ENCODE data around the gene GSAP.
"Not testable (repeated sequence)": the region's sequence is repeated elsewhere in the genome, so short reads cannot be mapped to it uniquely, and the experiment has no call there.

Gene GSAP

DNA sequence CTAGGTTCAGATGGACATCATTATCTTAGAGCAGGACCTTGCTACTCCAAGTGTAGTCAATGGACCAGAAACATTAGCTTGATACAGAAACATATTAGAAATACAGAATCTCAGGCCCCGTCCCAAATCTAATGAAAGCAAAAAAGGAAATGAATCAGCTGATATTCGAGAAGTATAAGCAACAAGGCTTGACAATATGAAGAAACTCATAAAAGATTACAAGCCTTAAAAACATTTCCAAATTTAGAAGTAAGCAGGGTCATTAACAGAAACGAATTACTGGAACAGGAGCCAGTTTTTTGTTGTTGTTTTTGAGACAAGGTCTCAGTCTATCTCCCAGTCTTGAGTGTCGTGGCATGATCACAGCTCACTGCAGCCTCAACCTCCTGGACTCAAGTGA lies 40.5 kb upstream of the GSAP start:
- H3K9me3 ChIP-seq (ENCODE audit: control insufficient read depth in 2 of 2, low read length in 2 of 2) = no peaks in the 10 kb centered on the region
- peaks cover 0 to 2% of the 10 kb centered on the region in 2 donors for H3K27me3 ChIP-seq (ENCODE audit: control insufficient read depth in 1 of 2, insufficient read depth in 2 of 2, low read length in 2 of 2)
- peaks cover 2% of the 10 kb centered on the region for H3K4me1 ChIP-seq (ENCODE audit: control insufficient read depth, insufficient read depth, low read length)
- no peak overlapping the region for H3K9ac ChIP-seq (ENCODE audit: low read length in 2 of 2)
- no peak overlapping the region for H3K4me3 ChIP-seq (ENCODE audit: low read length in 2 of 2)
- H3K27ac ChIP-seq (ENCODE audit: low read length) = no peak overlapping the region
- H3K36me3 ChIP-seq (ENCODE audit: control insufficient read depth in 2 of 2, insufficient read depth in 2 of 2, low read length in 2 of 2) = no peaks in the 10 kb centered on the region

GRCh38 chr7:77455321-77455720 lies 39.2 kb upstream of the GSAP start:
- Histone ChIP-seq H3K4me1 (ENCODE audit: control insufficient read depth, insufficient read depth, low read length) (peaks cover 2% of the 10 kb centered on the region), H3K27me3 (ENCODE audit: control insufficient read depth in 1 of 2, insufficient read depth in 2 of 2, low read length in 2 of 2) (peaks cover 0 to 2% of the 10 kb centered on the region in 2 donors), H3K27ac (ENCODE audit: low read length) (no peak overlapping the region), H3K4me3 (ENCODE audit: low read length in 2 of 2) (no peak overlapping the region), H3K36me3 (ENCODE audit: control insufficient read depth in 2 of 2, insufficient read depth in 2 of 2, low read length in 2 of 2) (no peaks in the 10 kb centered on the region), H3K9me3 (ENCODE audit: control insufficient read depth in 2 of 2, low read length in 2 of 2) (no peaks in the 10 kb centered on the region), H3K9ac (ENCODE audit: low read length in 2 of 2) (no peak overlapping the region)

DNA sequence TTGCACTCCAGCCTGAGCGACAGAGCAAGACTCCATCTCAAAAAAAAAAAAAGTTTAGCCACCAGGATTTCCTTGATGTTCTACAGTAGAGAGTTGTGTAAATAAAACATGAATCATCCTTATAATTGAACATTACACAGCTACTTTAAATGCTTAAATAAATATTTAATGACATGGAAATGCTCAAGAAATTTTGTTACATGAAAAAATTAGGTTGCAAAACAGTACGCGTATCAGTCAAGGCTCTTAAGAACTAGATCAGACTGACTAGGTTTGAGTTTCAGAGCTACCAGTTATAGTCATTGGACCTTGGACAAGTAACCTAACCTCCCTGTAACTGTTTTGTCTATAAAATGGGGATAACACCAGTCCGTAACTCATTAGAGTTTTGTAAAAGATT lies 38.7 kb upstream of the GSAP start:
- no peak overlapping the region for H3K27ac ChIP-seq (ENCODE audit: low read length)
- H3K9ac ChIP-seq (ENCODE audit: low read length in 2 of 2) = no peak overlapping the region
- H3K36me3 ChIP-seq (ENCODE audit: control insufficient read depth in 2 of 2, insufficient read depth in 2 of 2, low read length in 2 of 2) = no peaks in the 10 kb centered on the region
- H3K4me3 ChIP-seq (ENCODE audit: low read length in 2 of 2) = no peak overlapping the region
- H3K27me3 ChIP-seq (ENCODE audit: control insufficient read depth in 1 of 2, insufficient read depth in 2 of 2, low read length in 2 of 2) = peaks cover 0 to 2% of the 10 kb centered on the region in 2 donors
- peaks cover 2% of the 10 kb centered on the region for H3K4me1 ChIP-seq (ENCODE audit: control insufficient read depth, insufficient read depth, low read length)
- H3K9me3 ChIP-seq (ENCODE audit: control insufficient read depth in 2 of 2, low read length in 2 of 2) = no peaks in the 10 kb centered on the region

- H3K9ac ChIP-seq (ENCODE audit: low read length in 2 of 2) = no peak overlapping the region
- H3K27me3 ChIP-seq (ENCODE audit: control insufficient read depth in 1 of 2, insufficient read depth in 2 of 2, low read length in 2 of 2) = peaks cover 0 to 2% of the 10 kb centered on the region in 2 donors
- H3K4me3 ChIP-seq (ENCODE audit: low read length in 2 of 2) = no peak overlapping the region
These were observed 37.4 kb upstream of the GSAP start for GRCh38 chr7:77453531-77453930.

DNA sequence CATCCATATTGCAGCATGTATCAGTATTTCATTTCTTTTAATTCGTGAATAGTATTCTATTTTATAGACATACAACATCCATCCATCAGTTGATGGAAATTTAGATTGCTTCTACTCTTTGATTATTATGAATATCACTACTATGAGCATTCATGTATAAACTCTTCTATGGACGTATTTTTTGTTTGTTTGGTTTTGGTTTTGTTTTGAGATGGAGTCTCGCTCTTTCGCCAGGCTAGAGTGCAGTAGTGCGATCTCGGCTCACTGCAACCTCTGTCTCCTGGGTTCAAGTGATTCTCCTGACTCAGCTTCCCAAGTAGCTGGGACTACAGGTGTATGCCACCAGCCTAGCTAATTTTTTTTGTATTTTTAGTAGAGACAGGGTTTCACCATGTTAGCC lies 35.8 kb upstream of the GSAP start:
- H3K27me3 ChIP-seq (ENCODE audit: control insufficient read depth in 1 of 2, insufficient read depth in 2 of 2, low read length in 2 of 2); H3K36me3 ChIP-seq (ENCODE audit: control insufficient read depth in 2 of 2, insufficient read depth in 2 of 2, low read length in 2 of 2); H3K4me1 ChIP-seq (ENCODE audit: control insufficient read depth, insufficient read depth, low read length); H3K9me3 ChIP-seq (ENCODE audit: control insufficient read depth in 2 of 2, low read length in 2 of 2); H3K27ac ChIP-seq (ENCODE audit: low read length); H3K9ac ChIP-seq (ENCODE audit: low read length in 2 of 2); H3K4me3 ChIP-seq (ENCODE audit: low read length in 2 of 2): not testable (repeated sequence)

More at GRCh38 chr7:77453531-77453930, 37.4 kb upstream of the GSAP start:
- Histone ChIP-seq H3K36me3 (ENCODE audit: control insufficient read depth in 2 of 2, insufficient read depth in 2 of 2, low read length in 2 of 2) (no peaks in the 10 kb centered on the region), H3K9me3 (ENCODE audit: control insufficient read depth in 2 of 2, low read length in 2 of 2) (no peaks in the 10 kb centered on the region), H3K4me1 (ENCODE audit: control insufficient read depth, insufficient read depth, low read length) (peaks cover 2% of the 10 kb centered on the region), H3K27ac (ENCODE audit: low read length) (no peak overlapping the region)

GRCh38 chr7:77450613-77451012 lies 34.5 kb upstream of the GSAP start:
- Histone ChIP-seq H3K27me3 (ENCODE audit: control insufficient read depth in 1 of 2, insufficient read depth in 2 of 2, low read length in 2 of 2) (peaks cover 0 to 2% of the 10 kb centered on the region in 2 donors), H3K27ac (ENCODE audit: low read length) (no peak overlapping the region), H3K4me1 (ENCODE audit: control insufficient read depth, insufficient read depth, low read length) (peaks cover 2% of the 10 kb centered on the region), H3K9me3 (ENCODE audit: control insufficient read depth in 2 of 2, low read length in 2 of 2) (no peaks in the 10 kb centered on the region), H3K36me3 (ENCODE audit: control insufficient read depth in 2 of 2, insufficient read depth in 2 of 2, low read length in 2 of 2) (no peaks in the 10 kb centered on the region), H3K4me3 (ENCODE audit: low read length in 2 of 2) (no peak overlapping the region), H3K9ac (ENCODE audit: low read length in 2 of 2) (no peak overlapping the region)

DNA sequence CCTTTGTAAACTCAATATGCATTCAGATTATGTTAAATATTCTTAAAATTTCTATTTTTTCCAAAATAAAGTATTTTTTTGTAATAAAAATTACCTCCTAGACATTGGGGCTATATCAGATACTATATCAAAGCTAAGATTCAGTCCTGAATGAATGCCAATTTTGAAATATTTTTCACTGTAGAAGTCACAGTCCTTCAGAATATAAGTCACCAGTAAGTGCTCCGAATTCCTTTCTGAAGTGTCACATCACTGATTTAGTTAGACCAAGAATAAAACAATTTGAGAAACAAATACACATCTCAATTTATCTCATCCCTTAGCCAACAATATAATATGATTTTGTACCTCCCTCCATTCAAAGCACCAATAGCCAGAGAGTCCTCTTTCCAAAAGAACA lies 33.9 kb upstream of the GSAP start:
- no peak overlapping the region for H3K4me3 ChIP-seq (ENCODE audit: low read length in 2 of 2)
- no peak overlapping the region for H3K27ac ChIP-seq (ENCODE audit: low read length)
- H3K9ac ChIP-seq (ENCODE audit: low read length in 2 of 2) = no peak overlapping the region
- H3K36me3 ChIP-seq (ENCODE audit: control insufficient read depth in 2 of 2, insufficient read depth in 2 of 2, low read length in 2 of 2) = no peaks in the 10 kb centered on the region
- H3K4me1 ChIP-seq (ENCODE audit: control insufficient read depth, insufficient read depth, low read length) = no peaks in the 10 kb centered on the region
- H3K9me3 ChIP-seq (ENCODE audit: control insufficient read depth in 2 of 2, low read length in 2 of 2) = no peaks in the 10 kb centered on the region
- H3K27me3 ChIP-seq (ENCODE audit: control insufficient read depth in 1 of 2, insufficient read depth in 2 of 2, low read length in 2 of 2) = no peaks in the 10 kb centered on the region

DNA sequence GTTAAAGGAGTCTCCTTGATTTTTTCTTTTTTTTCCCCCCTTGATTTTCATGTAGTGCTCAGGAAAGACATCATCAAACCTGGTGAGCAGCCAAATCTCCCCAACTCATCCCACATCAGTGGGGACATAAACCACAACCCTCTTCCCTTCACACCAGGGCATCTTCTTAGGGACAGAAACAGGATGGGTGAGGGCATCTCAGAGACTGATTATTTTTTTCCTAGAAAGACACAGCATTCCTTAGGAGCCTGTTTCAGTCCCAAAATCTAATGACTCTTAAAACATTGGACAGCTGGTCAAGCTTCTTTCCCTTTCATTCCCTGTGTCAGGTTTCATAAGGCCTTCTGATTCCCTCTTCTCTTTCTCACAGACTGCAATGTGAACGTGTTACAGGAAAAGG lies 31.5 kb upstream of the GSAP start:
- no peak overlapping the region for H3K9ac ChIP-seq (ENCODE audit: low read length in 2 of 2)
- no peak overlapping the region for H3K4me3 ChIP-seq (ENCODE audit: low read length in 2 of 2)
- H3K27me3 ChIP-seq (ENCODE audit: control insufficient read depth in 1 of 2, insufficient read depth in 2 of 2, low read length in 2 of 2) = no peaks in the 10 kb centered on the region
- no peaks in the 10 kb centered on the region for H3K4me1 ChIP-seq (ENCODE audit: control insufficient read depth, insufficient read depth, low read length)
- H3K36me3 ChIP-seq (ENCODE audit: control insufficient read depth in 2 of 2, insufficient read depth in 2 of 2, low read length in 2 of 2) = no peaks in the 10 kb centered on the region
- no peak overlapping the region for H3K27ac ChIP-seq (ENCODE audit: low read length)
- no peaks in the 10 kb centered on the region for H3K9me3 ChIP-seq (ENCODE audit: control insufficient read depth in 2 of 2, low read length in 2 of 2)

- Histone ChIP-seq H3K36me3 (ENCODE audit: control insufficient read depth in 2 of 2, insufficient read depth in 2 of 2, low read length in 2 of 2) (no peaks in the 10 kb centered on the region), H3K4me3 (ENCODE audit: low read length in 2 of 2) (no peak overlapping the region), H3K4me1 (ENCODE audit: control insufficient read depth, insufficient read depth, low read length) (no peaks in the 10 kb centered on the region), H3K27ac (ENCODE audit: low read length) (no peak overlapping the region), H3K9ac (ENCODE audit: low read length in 2 of 2) (no peak overlapping the region), H3K27me3 (ENCODE audit: control insufficient read depth in 1 of 2, insufficient read depth in 2 of 2, low read length in 2 of 2) (no peaks in the 10 kb centered on the region), H3K9me3 (ENCODE audit: control insufficient read depth in 2 of 2, low read length in 2 of 2) (no peaks in the 10 kb centered on the region)
These were observed 28.0 kb upstream of the GSAP start for GRCh38 chr7:77444123-77444522.

DNA sequence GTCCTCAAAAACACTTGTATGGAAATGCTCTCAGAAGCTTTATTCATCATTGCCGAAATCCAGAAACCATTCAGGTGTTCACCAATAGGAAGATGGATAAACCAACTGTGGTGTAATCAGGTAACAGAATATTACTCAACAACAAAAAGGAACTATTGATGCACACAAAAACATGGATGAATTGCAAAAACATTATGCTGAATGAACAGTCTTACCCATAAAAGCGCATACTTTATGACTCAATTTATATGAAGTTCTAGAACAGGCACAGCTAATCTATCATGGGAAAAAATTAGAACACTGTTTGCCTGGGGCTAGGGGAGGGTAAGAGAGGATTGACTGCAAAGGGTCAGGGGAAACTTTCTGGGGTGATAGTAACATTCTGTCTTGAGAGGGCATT lies 26.9 kb upstream of the GSAP start:
- H3K27me3 ChIP-seq (ENCODE audit: control insufficient read depth in 1 of 2, insufficient read depth in 2 of 2, low read length in 2 of 2) = no peaks in the 10 kb centered on the region
- no peaks in the 10 kb centered on the region for H3K4me1 ChIP-seq (ENCODE audit: control insufficient read depth, insufficient read depth, low read length)
- H3K27ac ChIP-seq (ENCODE audit: low read length) = no peak overlapping the region
- no peak overlapping the region for H3K9ac ChIP-seq (ENCODE audit: low read length in 2 of 2)
- no peak overlapping the region for H3K4me3 ChIP-seq (ENCODE audit: low read length in 2 of 2)
- no peaks in the 10 kb centered on the region for H3K9me3 ChIP-seq (ENCODE audit: control insufficient read depth in 2 of 2, low read length in 2 of 2)
- H3K36me3 ChIP-seq (ENCODE audit: control insufficient read depth in 2 of 2, insufficient read depth in 2 of 2, low read length in 2 of 2) = no peaks in the 10 kb centered on the region

GRCh38 chr7:77442636-77443035 lies 26.5 kb upstream of the GSAP start:
- no peaks in the 10 kb centered on the region for H3K36me3 ChIP-seq (ENCODE audit: control insufficient read depth in 2 of 2, insufficient read depth in 2 of 2, low read length in 2 of 2)
- no peak overlapping the region for H3K4me3 ChIP-seq (ENCODE audit: low read length in 2 of 2)
- H3K27ac ChIP-seq (ENCODE audit: low read length) = no peak overlapping the region
- no peak overlapping the region for H3K9ac ChIP-seq (ENCODE audit: low read length in 2 of 2)
- no peaks in the 10 kb centered on the region for H3K4me1 ChIP-seq (ENCODE audit: control insufficient read depth, insufficient read depth, low read length)
- no peaks in the 10 kb centered on the region for H3K9me3 ChIP-seq (ENCODE audit: control insufficient read depth in 2 of 2, low read length in 2 of 2)
- H3K27me3 ChIP-seq (ENCODE audit: control insufficient read depth in 1 of 2, insufficient read depth in 2 of 2, low read length in 2 of 2) = no peaks in the 10 kb centered on the region

DNA sequence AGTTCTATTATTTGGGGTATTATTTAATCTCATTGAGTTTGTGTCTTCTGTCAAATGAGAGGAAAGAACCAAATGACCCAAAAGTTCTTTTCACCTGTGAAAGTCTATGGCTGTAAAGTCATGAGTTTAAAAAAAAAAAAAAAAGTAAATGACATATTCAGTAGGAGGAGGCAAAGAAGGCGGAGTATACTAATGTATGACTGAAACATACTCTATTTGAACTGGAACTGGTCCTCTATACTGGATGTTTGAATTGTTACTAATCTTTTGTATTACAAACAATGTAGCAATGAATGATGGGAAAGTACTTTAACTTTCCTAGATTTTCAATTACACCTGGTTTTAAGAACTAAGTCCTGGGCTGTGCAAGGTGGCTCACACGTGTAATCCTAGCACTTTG lies 24.9 kb upstream of the GSAP start:
- Histone ChIP-seq H3K4me1 (ENCODE audit: control insufficient read depth, insufficient read depth, low read length) (no peaks in the 10 kb centered on the region), H3K4me3 (ENCODE audit: low read length in 2 of 2) (no peak overlapping the region), H3K9me3 (ENCODE audit: control insufficient read depth in 2 of 2, low read length in 2 of 2) (no peaks in the 10 kb centered on the region), H3K9ac (ENCODE audit: low read length in 2 of 2) (no peak overlapping the region), H3K36me3 (ENCODE audit: control insufficient read depth in 2 of 2, insufficient read depth in 2 of 2, low read length in 2 of 2) (no peaks in the 10 kb centered on the region), H3K27me3 (ENCODE audit: control insufficient read depth in 1 of 2, insufficient read depth in 2 of 2, low read length in 2 of 2) (no peaks in the 10 kb centered on the region), H3K27ac (ENCODE audit: low read length) (no peak overlapping the region)
